Measurements from ENCODE around the gene CENPB. TPM values are rescaled to one million over a fixed set of nuclear protein-coding genes. Genes with fewer than 3 reads are reported as not detected.

The CENPB gene
- total and polyA plus RNA-seq, 7 donors, result 52.7 to 99.9 (median 73.4) TPM

GRCh38 chr20:3784216-3784853 lies 2.2 kb downstream of the CENPB start:
- H3K27me3 ChIP-seq, result no peaks in the 10 kb centered on the region
- peaks cover 0 to 7% (median 0%) of the 10 kb centered on the region in 4 donors for H3K36me3 ChIP-seq
- 84 to 87% methylated on average over 17 of the region's 17 CpGs for WGBS, 2 donors
- TF ChIP-seq, protein P1, sequence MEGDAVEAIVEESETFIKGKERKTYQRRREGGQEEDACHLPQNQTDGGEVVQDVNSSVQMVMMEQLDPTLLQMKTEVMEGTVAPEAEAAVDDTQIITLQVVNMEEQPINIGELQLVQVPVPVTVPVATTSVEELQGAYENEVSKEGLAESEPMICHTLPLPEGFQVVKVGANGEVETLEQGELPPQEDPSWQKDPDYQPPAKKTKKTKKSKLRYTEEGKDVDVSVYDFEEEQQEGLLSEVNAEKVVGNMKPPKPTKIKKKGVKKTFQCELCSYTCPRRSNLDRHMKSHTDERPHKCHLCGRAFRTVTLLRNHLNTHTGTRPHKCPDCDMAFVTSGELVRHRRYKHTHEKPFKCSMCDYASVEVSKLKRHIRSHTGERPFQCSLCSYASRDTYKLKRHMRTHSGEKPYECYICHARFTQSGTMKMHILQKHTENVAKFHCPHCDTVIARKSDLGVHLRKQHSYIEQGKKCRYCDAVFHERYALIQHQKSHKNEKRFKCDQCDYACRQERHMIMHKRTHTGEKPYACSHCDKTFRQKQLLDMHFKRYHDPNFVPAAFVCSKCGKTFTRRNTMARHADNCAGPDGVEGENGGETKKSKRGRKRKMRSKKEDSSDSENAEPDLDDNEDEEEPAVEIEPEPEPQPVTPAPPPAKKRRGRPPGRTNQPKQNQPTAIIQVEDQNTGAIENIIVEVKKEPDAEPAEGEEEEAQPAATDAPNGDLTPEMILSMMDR (IDR thresholded peaks at IDR 0.05), result no peak
- TF ChIP-seq POLR2A (IDR thresholded peaks at IDR 0.05) (no peak), POLR2AphosphoS5 (IDR thresholded peaks at IDR 0.05) (no peak), EP300 (IDR thresholded peaks at IDR 0.05) (no peak)
- DNase-seq, result no peak
- H3K27ac ChIP-seq, result peak overlapping the region in 3 of 4 donors; percentile 5 to 87 (median 22)
- H3K4me3 ChIP-seq, result peak overlapping the region in 2 of 4 donors; percentile 66 to 70
- intact Hi-C loops (cut with DNase I), result loop anchor here (5.0 to 10.0 kb wide), 2 partner anchors 67 to 230 kb away; partner anchors contain the start of gene RNF24
- H3K4me1 ChIP-seq, result peaks cover 0 to 53% (median 43%) of the 10 kb centered on the region in 4 donors
- H3K9me3 ChIP-seq, result no peaks in the 10 kb centered on the region

GRCh38 chr20:3783511-3784195 lies 2.9 kb downstream of the CENPB start:
- 78 to 81% methylated on average over 10 of the region's 10 CpGs for WGBS, 2 donors
- no peaks in the 10 kb centered on the region for H3K27me3 ChIP-seq
- DNase-seq, result no peak
- H3K9me3 ChIP-seq, result no peaks in the 10 kb centered on the region
- peaks cover 0 to 56% (median 43%) of the 10 kb centered on the region in 4 donors for H3K4me1 ChIP-seq
- no peak overlapping the region for H3K4me3 ChIP-seq
- peak overlapping the region in 3 of 4 donors; percentile 5 to 87 (median 22) for H3K27ac ChIP-seq
- intact Hi-C loops (cut with DNase I), result loop anchor here (5.0 to 10.0 kb wide), 2 partner anchors 66 to 231 kb away; partner anchors contain the start of gene RNF24
- H3K36me3 ChIP-seq, result peaks cover 0 to 7% (median 0%) of the 10 kb centered on the region in 4 donors
- no peak for TF ChIP-seq EP300 (IDR thresholded peaks at IDR 0.05)
- TF ChIP-seq POLR2AphosphoS5 (IDR thresholded peaks at IDR 0.05), result no peak
- TF ChIP-seq POLR2A (IDR thresholded peaks at IDR 0.05), result no peak
- TF ChIP-seq, protein P1 (IDR thresholded peaks at IDR 0.05), result no peak

DNA sequence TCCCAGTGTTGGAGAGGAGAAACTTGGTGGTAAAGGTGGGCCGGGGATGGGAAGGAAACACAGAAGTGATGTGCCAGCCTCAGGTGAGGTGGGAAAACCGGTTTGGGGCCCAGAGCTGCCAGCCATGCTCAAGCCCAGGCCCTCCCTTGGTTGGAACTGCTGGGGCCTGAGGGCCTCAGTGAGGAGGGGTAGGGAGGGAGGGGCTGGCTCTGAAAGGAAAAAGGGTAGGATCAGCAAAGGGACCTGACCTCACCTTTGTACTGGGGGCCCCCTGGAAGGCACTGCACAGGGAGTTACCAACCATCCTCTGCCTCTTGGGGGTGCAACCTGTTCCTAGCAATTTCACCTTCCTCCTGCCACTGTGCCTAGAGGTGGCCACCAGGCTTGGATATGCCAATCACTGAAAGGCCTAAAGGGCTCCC lies 3.5 kb downstream of the CENPB start:
- no peak for DNase-seq
- peaks cover 0 to 7% (median 0%) of the 10 kb centered on the region in 4 donors for H3K36me3 ChIP-seq
- intact Hi-C loops (cut with DNase I), result loop anchor here (5.0 to 10.0 kb wide), 2 partner anchors 66 to 232 kb away; partner anchors contain the start of gene RNF24
- H3K4me1 ChIP-seq, result peaks cover 0 to 62% (median 48%) of the 10 kb centered on the region in 4 donors
- H3K27ac ChIP-seq, result no peak overlapping the region
- H3K4me3 ChIP-seq, result no peak overlapping the region
- 41 to 65% methylated on average over 2 of the region's 2 CpGs for WGBS, 2 donors
- H3K27me3 ChIP-seq, result no peaks in the 10 kb centered on the region
- no peaks in the 10 kb centered on the region for H3K9me3 ChIP-seq
- TF ChIP-seq EP300 (IDR thresholded peaks at IDR 0.05), result no peak

- Histone ChIP-seq H3K27me3 (no peaks in the 10 kb centered on the region), H3K36me3 (peaks cover 0 to 7% (median 0%) of the 10 kb centered on the region in 4 donors), H3K9me3 (no peaks in the 10 kb centered on the region), H3K4me3 (no peak overlapping the region), H3K27ac (no peak overlapping the region), H3K4me1 (peaks cover 0 to 67% (median 53%) of the 10 kb centered on the region in 4 donors)
- TF ChIP-seq POLR2AphosphoS5 (IDR thresholded peaks at IDR 0.05) (no peak), EP300 (IDR thresholded peaks at IDR 0.05) (no peak), POLR2A (IDR thresholded peaks at IDR 0.05) (no peak)
- TF ChIP-seq, protein P1 (IDR thresholded peaks at IDR 0.05), result no peak
- no peak for DNase-seq
- intact Hi-C loops (cut with DNase I), result loop anchor here (5.0 to 10.0 kb wide), 2 partner anchors 65 to 232 kb away; partner anchors contain the start of gene RNF24
- 90 to 91% methylated on average over 6 of the region's 6 CpGs for WGBS, 2 donors
These were observed 3.9 kb downstream of the CENPB start for GRCh38 chr20:3782597-3782996.
